SK-N-SH treated with all-trans-retinoic acid at 6 μM for 48 hours (cell line): ENCODE measurements around the gene OR8K1.

ENCODE experiments used
- ATAC-seq: fragments of 200-7000 bp; cut with Tn5 transposase; 3 replicates; pipeline ENCODE4 v1.9.1; 2020; ENCODE audit warnings: mild to moderate bottlenecking, moderate library complexity
- CREB5 ChIP-seq: fragments of 250-450 bp; sonication (Bioruptor Pico); IDR thresholded peaks from 2 replicates; pipeline ENCODE4 v1.5.1; 2020; ENCODE audit warnings: low read depth, mild to moderate bottlenecking, moderate library complexity
- CSDC2 ChIP-seq: fragments of 250-450 bp; sonication (Bioruptor Pico); IDR thresholded peaks from 2 replicates; pipeline ENCODE4 v1.5.0; 2020; ENCODE audit warnings: mild to moderate bottlenecking, moderate library complexity
- CSRNP3 ChIP-seq: fragments of 250-450 bp; sonication (Bioruptor Pico); IDR thresholded peaks from 2 replicates; pipeline ENCODE4 v1.5.1; 2021; ENCODE audit warnings: mild to moderate bottlenecking, moderate library complexity
- ESRRG ChIP-seq: fragments of 250-450 bp; sonication (Bioruptor Pico); IDR thresholded peaks from 2 replicates; pipeline ENCODE4 v1.6.1; 2021; ENCODE audit warnings: mild to moderate bottlenecking
- ISL1 ChIP-seq: fragments of 250-450 bp; sonication (Bioruptor Pico); IDR thresholded peaks from 2 replicates; pipeline ENCODE4 v2.1.2; 2022; ENCODE audit warnings: mild to moderate bottlenecking, moderate library complexity
- OSR1 ChIP-seq: fragments of 250-450 bp; sonication (Bioruptor Pico); IDR thresholded peaks from 2 replicates; pipeline ENCODE4 v1.8.0; 2022; ENCODE audit warnings: moderate library complexity, mild to moderate bottlenecking, inconsistent platforms
- PATZ1 ChIP-seq: fragments of 250-450 bp; sonication (Bioruptor Pico); IDR thresholded peaks from 2 replicates; pipeline ENCODE4 v1.8.0; 2020; ENCODE audit warnings: mild to moderate bottlenecking, moderate library complexity, borderline replicate concordance
- POU6F1 ChIP-seq: fragments of 250-450 bp; sonication (Bioruptor Pico); IDR thresholded peaks from 2 replicates; pipeline ENCODE4 v1.8.0; 2021; ENCODE audit warnings: low read depth, mild to moderate bottlenecking, moderate library complexity, borderline replicate concordance
- PPARA ChIP-seq: fragments of 250-450 bp; sonication (Bioruptor Pico); IDR thresholded peaks from 2 replicates; pipeline ENCODE4 v1.5.0; 2020; ENCODE audit warnings: mild to moderate bottlenecking, borderline replicate concordance
- RARB ChIP-seq: fragments of 250-450 bp; sonication (Bioruptor Pico); IDR thresholded peaks from 2 replicates; pipeline ENCODE4 v1.8.0; 2021; ENCODE audit warnings: mild to moderate bottlenecking, moderate library complexity
- SNAI2 ChIP-seq: fragments of 250-450 bp; sonication (Bioruptor Pico); IDR thresholded peaks from 2 replicates; pipeline ENCODE4 v1.5.0; 2020; ENCODE audit warnings: mild to moderate bottlenecking, moderate library complexity
- TCF4 ChIP-seq: fragments of 250-450 bp; sonication (Bioruptor Pico); IDR thresholded peaks from 2 replicates; pipeline ENCODE4 v1.8.0; 2021; ENCODE audit warnings: mild to moderate bottlenecking, moderate library complexity, borderline replicate concordance
- TSHZ2 ChIP-seq: fragments of 250-450 bp; sonication (Bioruptor Pico); IDR thresholded peaks from 2 replicates; pipeline ENCODE4 v1.5.0; 2020; ENCODE audit warnings: mild to moderate bottlenecking, moderate library complexity
- ZFP3 ChIP-seq: fragments of 250-450 bp; sonication (Bioruptor Pico); IDR thresholded peaks from 2 replicates; pipeline ENCODE4 v1.5.0; 2020; ENCODE audit warnings: mild to moderate bottlenecking, moderate library complexity
- ZFP30 ChIP-seq: fragments of 450-650 bp; formaldehyde crosslinking; IDR thresholded peaks from 2 replicates; pipeline ENCODE4 v1.5.0; 2022; ENCODE audit warnings: mild to moderate bottlenecking, moderate library complexity
- ZNF70 ChIP-seq: fragments of 450-650 bp; formaldehyde crosslinking; IDR thresholded peaks from 2 replicates; pipeline ENCODE4 v1.5.0; 2020; ENCODE audit warnings: mild to moderate bottlenecking, moderate library complexity

The OR8K1 gene

GRCh38 chr11:56307836-56308235 lies 38.0 kb upstream of the OR8K1 start (continued):
- TF ChIP-seq TSHZ2 (no peak), CSRNP3 (CRISPR knock-in tag) (no peak), CREB5 (CRISPR knock-in tag) (no peak), OSR1 (no peak)

- TF ChIP-seq ISL1 (CRISPR knock-in tag) (no peak), TCF4 (no peak), RARB (CRISPR knock-in tag) (no peak), CREB5 (CRISPR knock-in tag) (no peak), OSR1 (no peak), ZFP3 (CRISPR knock-in tag) (no peak), PPARA (CRISPR knock-in tag) (no peak), SNAI2 (CRISPR knock-in tag) (no peak), CSRNP3 (CRISPR knock-in tag) (no peak), CSDC2 (CRISPR knock-in tag) (no peak), ZNF70 (CRISPR knock-in tag) (no peak), POU6F1 (CRISPR knock-in tag) (no peak), PATZ1 (CRISPR knock-in tag) (no peak), ESRRG (CRISPR knock-in tag) (no peak), TSHZ2 (no peak), ZFP30 (CRISPR knock-in tag) (no peak)
- no peak for ATAC-seq
Measured at GRCh38 chr11:56314844-56315243, 31.0 kb upstream of the OR8K1 start, which contains the start of gene OR8K3. Gene OR8K3 (plus strand): TSS chr11:56315144. CDS start chr11:56318307, 3,163 bp downstream.
